ENCODE data around the gene FRMD5. TPM values are rescaled to one million over a fixed set of nuclear protein-coding genes. Genes with fewer than 3 reads are reported as not detected.

Gene FRMD5
- polyA plus RNA-seq, 1 donor from 2014 or later: 25.8 TPM

DNA sequence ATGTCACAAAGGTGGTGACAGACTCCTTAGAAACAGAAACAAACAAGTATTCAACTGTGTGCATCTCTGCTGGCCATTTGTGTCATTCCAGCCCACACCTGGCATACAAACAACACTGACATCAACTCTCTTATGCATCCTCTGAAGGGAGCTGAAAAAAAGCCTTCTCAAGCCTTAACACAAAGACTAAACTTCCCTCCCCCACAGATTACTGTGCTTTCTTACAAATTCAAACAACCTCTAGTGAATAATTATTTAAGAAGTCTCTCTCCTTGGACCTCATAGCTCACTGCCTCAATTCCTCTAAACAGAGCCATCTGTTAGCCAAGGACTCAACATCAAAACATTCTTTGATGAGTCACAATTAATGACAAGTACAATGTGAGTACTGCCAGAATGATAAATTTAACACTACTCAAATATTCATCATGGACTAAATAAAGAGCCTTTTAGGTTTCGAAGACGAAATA lies 236.2 kb downstream of the FRMD5 start:
- no peaks in the 10 kb centered on the region for H3K9me2 ChIP-seq (ENCODE audit: insufficient read depth, low read length)
- H3K9me3 ChIP-seq (ENCODE audit: low read length): no peaks in the 10 kb centered on the region
- no peaks in the 10 kb centered on the region for H3K36me3 ChIP-seq (ENCODE audit: insufficient read depth, low read length)
- no peaks in the 10 kb centered on the region for H3K27me3 ChIP-seq (ENCODE audit: insufficient read depth, low read depth, low read length)
- H3K9ac ChIP-seq (ENCODE audit: low read length): no peak overlapping the region
- H4K20me1 ChIP-seq (ENCODE audit: insufficient read depth): no peaks in the 10 kb centered on the region
- TF ChIP-seq EP300 (conservative IDR thresholded peaks at IDR 0.05; ENCODE audit: poor library complexity, severe bottlenecking): no peak
- TF ChIP-seq TAF1 (IDR thresholded peaks at IDR 0.05; ENCODE audit: low read depth): no peak
- TF ChIP-seq, protein P1, sequence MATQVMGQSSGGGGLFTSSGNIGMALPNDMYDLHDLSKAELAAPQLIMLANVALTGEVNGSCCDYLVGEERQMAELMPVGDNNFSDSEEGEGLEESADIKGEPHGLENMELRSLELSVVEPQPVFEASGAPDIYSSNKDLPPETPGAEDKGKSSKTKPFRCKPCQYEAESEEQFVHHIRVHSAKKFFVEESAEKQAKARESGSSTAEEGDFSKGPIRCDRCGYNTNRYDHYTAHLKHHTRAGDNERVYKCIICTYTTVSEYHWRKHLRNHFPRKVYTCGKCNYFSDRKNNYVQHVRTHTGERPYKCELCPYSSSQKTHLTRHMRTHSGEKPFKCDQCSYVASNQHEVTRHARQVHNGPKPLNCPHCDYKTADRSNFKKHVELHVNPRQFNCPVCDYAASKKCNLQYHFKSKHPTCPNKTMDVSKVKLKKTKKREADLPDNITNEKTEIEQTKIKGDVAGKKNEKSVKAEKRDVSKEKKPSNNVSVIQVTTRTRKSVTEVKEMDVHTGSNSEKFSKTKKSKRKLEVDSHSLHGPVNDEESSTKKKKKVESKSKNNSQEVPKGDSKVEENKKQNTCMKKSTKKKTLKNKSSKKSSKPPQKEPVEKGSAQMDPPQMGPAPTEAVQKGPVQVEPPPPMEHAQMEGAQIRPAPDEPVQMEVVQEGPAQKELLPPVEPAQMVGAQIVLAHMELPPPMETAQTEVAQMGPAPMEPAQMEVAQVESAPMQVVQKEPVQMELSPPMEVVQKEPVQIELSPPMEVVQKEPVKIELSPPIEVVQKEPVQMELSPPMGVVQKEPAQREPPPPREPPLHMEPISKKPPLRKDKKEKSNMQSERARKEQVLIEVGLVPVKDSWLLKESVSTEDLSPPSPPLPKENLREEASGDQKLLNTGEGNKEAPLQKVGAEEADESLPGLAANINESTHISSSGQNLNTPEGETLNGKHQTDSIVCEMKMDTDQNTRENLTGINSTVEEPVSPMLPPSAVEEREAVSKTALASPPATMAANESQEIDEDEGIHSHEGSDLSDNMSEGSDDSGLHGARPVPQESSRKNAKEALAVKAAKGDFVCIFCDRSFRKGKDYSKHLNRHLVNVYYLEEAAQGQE (IDR thresholded peaks at IDR 0.05; ENCODE audit: borderline replicate concordance): no peak
- TF ChIP-seq EZH2 (IDR thresholded peaks at IDR 0.05; ENCODE audit: borderline replicate concordance, insufficient read depth, low read length, poor library complexity, severe bottlenecking): no peak
- no peak for TF ChIP-seq RAD21 (conservative IDR thresholded peaks at IDR 0.05)
- TF ChIP-seq, protein P2, sequence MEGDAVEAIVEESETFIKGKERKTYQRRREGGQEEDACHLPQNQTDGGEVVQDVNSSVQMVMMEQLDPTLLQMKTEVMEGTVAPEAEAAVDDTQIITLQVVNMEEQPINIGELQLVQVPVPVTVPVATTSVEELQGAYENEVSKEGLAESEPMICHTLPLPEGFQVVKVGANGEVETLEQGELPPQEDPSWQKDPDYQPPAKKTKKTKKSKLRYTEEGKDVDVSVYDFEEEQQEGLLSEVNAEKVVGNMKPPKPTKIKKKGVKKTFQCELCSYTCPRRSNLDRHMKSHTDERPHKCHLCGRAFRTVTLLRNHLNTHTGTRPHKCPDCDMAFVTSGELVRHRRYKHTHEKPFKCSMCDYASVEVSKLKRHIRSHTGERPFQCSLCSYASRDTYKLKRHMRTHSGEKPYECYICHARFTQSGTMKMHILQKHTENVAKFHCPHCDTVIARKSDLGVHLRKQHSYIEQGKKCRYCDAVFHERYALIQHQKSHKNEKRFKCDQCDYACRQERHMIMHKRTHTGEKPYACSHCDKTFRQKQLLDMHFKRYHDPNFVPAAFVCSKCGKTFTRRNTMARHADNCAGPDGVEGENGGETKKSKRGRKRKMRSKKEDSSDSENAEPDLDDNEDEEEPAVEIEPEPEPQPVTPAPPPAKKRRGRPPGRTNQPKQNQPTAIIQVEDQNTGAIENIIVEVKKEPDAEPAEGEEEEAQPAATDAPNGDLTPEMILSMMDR (IDR thresholded peaks at IDR 0.05; ENCODE audit: poor library complexity, severe bottlenecking): no peak
- TF ChIP-seq SMC3 (conservative IDR thresholded peaks at IDR 0.05; ENCODE audit: poor library complexity): no peak
- TF ChIP-seq POLR2AphosphoS5 (IDR thresholded peaks at IDR 0.05): no peak
- no peak for TF ChIP-seq MXI1 (conservative IDR thresholded peaks at IDR 0.05; ENCODE audit: poor library complexity, severe bottlenecking)
- no peaks in the 10 kb centered on the region for H3F3A ChIP-seq (ENCODE audit: insufficient read depth, low read length, poor library complexity, severe bottlenecking)
- no peak overlapping the region for H3K27ac ChIP-seq (ENCODE audit: low read length)
- no peak overlapping the region for H2AFZ ChIP-seq (ENCODE audit: low read depth, low read length)
- no peaks in the 10 kb centered on the region for H3K79me2 ChIP-seq (replicated peaks; ENCODE audit: insufficient read depth, low read length)
- H3K4me2 ChIP-seq (ENCODE audit: low read length): no peak overlapping the region
- no peak overlapping the region for H3K4me3 ChIP-seq (ENCODE audit: low read length)

GRCh38 chr15:43957724-43958123 lies 237.3 kb downstream of the FRMD5 start:
- Histone ChIP-seq H2AFZ (ENCODE audit: low read depth, low read length) (no peak overlapping the region), H3K4me2 (ENCODE audit: low read length) (no peak overlapping the region), H3K27ac (ENCODE audit: low read length) (no peak overlapping the region), H3K79me2 (replicated peaks; ENCODE audit: insufficient read depth, low read length) (no peaks in the 10 kb centered on the region), H3K36me3 (ENCODE audit: insufficient read depth, low read length) (no peaks in the 10 kb centered on the region), H3F3A (ENCODE audit: insufficient read depth, low read length, poor library complexity, severe bottlenecking) (no peaks in the 10 kb centered on the region), H3K9ac (ENCODE audit: low read length) (no peak overlapping the region), H4K20me1 (ENCODE audit: insufficient read depth) (no peaks in the 10 kb centered on the region), H3K9me2 (ENCODE audit: insufficient read depth, low read length) (no peaks in the 10 kb centered on the region), H3K4me3 (ENCODE audit: low read length) (no peak overlapping the region), H3K27me3 (ENCODE audit: insufficient read depth, low read depth, low read length) (no peaks in the 10 kb centered on the region), H3K9me3 (ENCODE audit: low read length) (no peaks in the 10 kb centered on the region)
- TF ChIP-seq MXI1 (conservative IDR thresholded peaks at IDR 0.05; ENCODE audit: poor library complexity, severe bottlenecking) (no peak), EZH2 (IDR thresholded peaks at IDR 0.05; ENCODE audit: borderline replicate concordance, insufficient read depth, low read length, poor library complexity, severe bottlenecking) (no peak)
- TF ChIP-seq, protein P2 (IDR thresholded peaks at IDR 0.05; ENCODE audit: poor library complexity, severe bottlenecking): no peak

Measured in neural cell (in vitro differentiated cells).